PC-9 (cell line): Measurements from ENCODE around the gene MMD.

Experiments
- EZH2 ChIP-seq: fragments of 200-600 bp; sonication (generic); IDR thresholded peaks from 2 replicates; pipeline ENCODE4 v1.8.0; 2017; ENCODE audit warnings: antibody characterized with exemption, low read depth
- TF ChIP-seq, protein P1 (sequence below): fragments of 200-600 bp; sonication (generic); conservative IDR thresholded peaks from 2 replicates; pipeline ENCODE4 v1.6.1; 2017; ENCODE audit warnings: mixed run types, antibody characterized with exemption, mild to moderate bottlenecking, moderate library complexity

DNA sequence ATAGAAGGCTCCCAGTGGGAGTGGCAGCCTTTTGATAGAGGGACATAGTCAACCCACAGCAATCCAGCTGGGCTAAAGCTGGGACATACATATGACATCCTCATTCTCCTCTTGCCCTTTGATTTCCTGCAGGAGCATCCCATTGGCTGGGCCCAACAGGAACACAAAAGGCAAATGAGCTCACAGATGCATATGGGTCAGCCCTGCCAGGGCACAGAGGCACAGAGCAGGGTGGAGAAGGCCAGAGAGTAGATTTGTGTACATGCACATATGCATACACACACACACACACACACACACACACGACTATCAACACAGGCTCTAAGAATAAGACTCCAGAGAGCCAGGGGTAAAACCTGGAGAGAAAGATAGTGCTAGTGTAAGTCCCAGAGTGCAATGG, 58.6 kb downstream of the MMD start:
- TF ChIP-seq, protein P1, sequence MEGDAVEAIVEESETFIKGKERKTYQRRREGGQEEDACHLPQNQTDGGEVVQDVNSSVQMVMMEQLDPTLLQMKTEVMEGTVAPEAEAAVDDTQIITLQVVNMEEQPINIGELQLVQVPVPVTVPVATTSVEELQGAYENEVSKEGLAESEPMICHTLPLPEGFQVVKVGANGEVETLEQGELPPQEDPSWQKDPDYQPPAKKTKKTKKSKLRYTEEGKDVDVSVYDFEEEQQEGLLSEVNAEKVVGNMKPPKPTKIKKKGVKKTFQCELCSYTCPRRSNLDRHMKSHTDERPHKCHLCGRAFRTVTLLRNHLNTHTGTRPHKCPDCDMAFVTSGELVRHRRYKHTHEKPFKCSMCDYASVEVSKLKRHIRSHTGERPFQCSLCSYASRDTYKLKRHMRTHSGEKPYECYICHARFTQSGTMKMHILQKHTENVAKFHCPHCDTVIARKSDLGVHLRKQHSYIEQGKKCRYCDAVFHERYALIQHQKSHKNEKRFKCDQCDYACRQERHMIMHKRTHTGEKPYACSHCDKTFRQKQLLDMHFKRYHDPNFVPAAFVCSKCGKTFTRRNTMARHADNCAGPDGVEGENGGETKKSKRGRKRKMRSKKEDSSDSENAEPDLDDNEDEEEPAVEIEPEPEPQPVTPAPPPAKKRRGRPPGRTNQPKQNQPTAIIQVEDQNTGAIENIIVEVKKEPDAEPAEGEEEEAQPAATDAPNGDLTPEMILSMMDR: no peak
- TF ChIP-seq EZH2: no peak
